Kidney (tissue), 14 donors: Measurements from ENCODE around the gene GMDS. TPM values are rescaled to one million over a fixed set of nuclear protein-coding genes. Genes with fewer than 3 reads are reported as not detected.

Experiments used
- DNase-seq, 5 donors: peaks; one replicate each; pipeline ENCODE4 v3.0.0-alpha.2; 2013 to 2020
- FAIRE-seq: peaks from 2 replicates; lab custom pipeline; 2012; peaks lifted over from hg19 to GRCh38; lab: Jason Lieb, UNC
- H3K27ac ChIP-seq, 2 donors: one replicate each; pipeline ENCODE4 v1.7.0; 2013; ENCODE audit warnings: low read depth in 2 of 2, low read length in 2 of 2, inconsistent platforms in 1 of 2
- H3K27me3 ChIP-seq: one replicate; pipeline ENCODE4 v1.7.1; 2013; ENCODE audit warnings: low read length, inconsistent platforms; ENCODE audit not compliant: control insufficient read depth, insufficient read depth
- H3K36me3 ChIP-seq, 3 donors: one replicate each; pipeline versions ENCODE4 v1.7.0 to v1.7.1; 2013; ENCODE audit warnings: low read length in 3 of 3, control low read depth in 1 of 3, inconsistent platforms in 1 of 3; ENCODE audit not compliant: insufficient read depth in 3 of 3, control insufficient read depth in 2 of 3
- H3K4me1 ChIP-seq, 3 donors: one replicate each; pipeline versions ENCODE4 v1.7.0 to v1.7.1; 2013; ENCODE audit warnings: low read length in 3 of 3, inconsistent platforms in 1 of 3, low read depth in 1 of 3; ENCODE audit not compliant: control insufficient read depth in 2 of 3, insufficient read depth in 2 of 3
- H3K4me3 ChIP-seq, 3 donors: one replicate each; pipeline versions ENCODE4 v1.7.0 to v1.8.1; 2013; ENCODE audit warnings: low read length in 3 of 3, control low read depth in 1 of 3, inconsistent platforms in 1 of 3
- H3K9ac ChIP-seq, 3 donors: one replicate each; pipeline versions ENCODE4 v1.7.0 to v1.7.1; 2013; ENCODE audit warnings: low read length in 3 of 3, control low read depth in 1 of 3, inconsistent platforms in 1 of 3
- H3K9me3 ChIP-seq, 3 donors: one replicate each; pipeline versions ENCODE4 v1.7.0 to v1.7.1; 2013; ENCODE audit warnings: low read length in 3 of 3, control low read depth in 1 of 3, inconsistent platforms in 1 of 3; ENCODE audit not compliant: control insufficient read depth in 2 of 3, insufficient read depth in 1 of 3
- CTCF ChIP-seq: IDR thresholded peaks from 3 replicates; pipeline ENCODE4 v1.5.1; 2012; ENCODE audit warnings: mild to moderate bottlenecking, moderate library complexity, borderline replicate concordance; ENCODE audit not compliant: insufficient read depth; ENCODE audit errors: extremely low read depth
- intact Hi-C: fragments of 100-400 bp; cut with DNase I; formaldehyde crosslinking; loops from one replicate; pipeline ENCODE4 v1.11.1; 2022
- polyA plus RNA-seq: library from polyadenylated mRNA; stranded (reverse); fragments of 350-450 nt; fragmentation: Illumina TruSeq; extraction: RNeasy Lipid Tissue Mini Kit (QIAGEN cat#74804); gene quantifications from one replicate; pipeline ENCODE4 v1.2.3, GENCODE V29; 2014; ENCODE audit warnings: low read depth, low replicate concordance; ENCODE audit not compliant: insufficient read depth
- total RNA-seq: library from RNA; stranded (reverse); fragmentation: NEBNext Ultra II Directional; extraction: Animal tissue kit (Norgen Biotek cat#: 25700); gene quantifications from one replicate; pipeline ENCODE4 v1.2.1, GENCODE V29; 2021
- donor health status: control.
- donor health status: control.
- donor health status: control.
- donor health status: control.
- donor health status: control.
- donor health status: DM: yes; HTN: yes; CAD: no.
- donor health status: Normal renal cell carcinoma (clear cell type).

GMDS gene
- total and polyA plus RNA-seq, 2 donors from 2014 or later, result 49.6 to 63.7 TPM

- no peak for FAIRE-seq
These were observed 556.3 kb downstream of the GMDS start for GRCh38 chr6:1689141-1689540.

GRCh38 chr6:1688396-1688795 is 557.0 kb downstream of the GMDS start:
- no peak for FAIRE-seq

More at GRCh38 chr6:1689141-1689540, 556.3 kb downstream of the GMDS start:
- intact Hi-C loops, result no loop called here
- DNase-seq, result no peak
- Histone ChIP-seq H3K9ac (no peak overlapping the region), H3K4me1 (peaks cover 0 to 3% (median 0%) of the 10 kb centered on the region in 3 donors), H3K9me3 (no peaks in the 10 kb centered on the region), H3K27me3 (no peaks in the 10 kb centered on the region), H3K4me3 (no peak overlapping the region), H3K27ac (no peak overlapping the region), H3K36me3 (no peaks in the 10 kb centered on the region)
- TF ChIP-seq CTCF, result no peak

GRCh38 chr6:1687402-1687801 is 558.0 kb downstream of the GMDS start:
- intact Hi-C loops, result no loop called here
- Histone ChIP-seq H3K36me3 (no peaks in the 10 kb centered on the region), H3K27ac (no peak overlapping the region), H3K27me3 (no peaks in the 10 kb centered on the region), H3K9me3 (no peaks in the 10 kb centered on the region), H3K4me3 (no peak overlapping the region), H3K9ac (no peak overlapping the region), H3K4me1 (peaks cover 0 to 3% (median 0%) of the 10 kb centered on the region in 3 donors)
- FAIRE-seq (no peak), DNase-seq (no peak)
- no peak for TF ChIP-seq CTCF

More at GRCh38 chr6:1688396-1688795, 557.0 kb downstream of the GMDS start:
- peaks cover 0 to 3% (median 0%) of the 10 kb centered on the region in 3 donors for H3K4me1 ChIP-seq
- H3K4me3 ChIP-seq, result no peak overlapping the region
- no peak overlapping the region for H3K27ac ChIP-seq
- H3K9me3 ChIP-seq, result no peaks in the 10 kb centered on the region
- intact Hi-C loops, result no loop called here
- no peaks in the 10 kb centered on the region for H3K36me3 ChIP-seq
- no peaks in the 10 kb centered on the region for H3K27me3 ChIP-seq
- no peak overlapping the region for H3K9ac ChIP-seq
- no peak for TF ChIP-seq CTCF
- no peak for DNase-seq
